Neural progenitor cell (in vitro differentiated cells): ENCODE measurements around the gene TMEM219. TPM values are rescaled to one million over a fixed set of nuclear protein-coding genes. Genes with fewer than 3 reads are reported as not detected.
A peak's percentile ranks its signal among the peaks of the same experiment; 100 is the strongest.

ENCODE experiments used
- DNase-seq: peaks from one replicate; pipeline ENCODE4 v3.0.0-alpha.2; 2016; ENCODE audit warnings: low spot score
- H2AFZ ChIP-seq: fragments of 200-600 bp; sonication (generic); replicated peaks from 2 replicates; pipeline ENCODE4 v1.6.1; 2016; ENCODE audit warnings: antibody characterized with exemption
- H3F3A ChIP-seq: fragments of 200-600 bp; sonication (generic); 2 replicates; pipeline ENCODE4 v1.6.1; 2016; ENCODE audit warnings: antibody characterized with exemption, low read depth
- H3K27ac ChIP-seq: fragments of 200-600 bp; sonication (generic); 2 replicates; pipeline ENCODE4 v1.5.1; 2016; ENCODE audit warnings: mild to moderate bottlenecking
- H3K27me3 ChIP-seq: fragments of 200-600 bp; sonication (generic); 2 replicates; pipeline ENCODE4 v1.6.1; 2016; ENCODE audit warnings: mild to moderate bottlenecking, moderate library complexity
- H3K36me3 ChIP-seq: fragments of 200-600 bp; sonication (generic); 2 replicates; pipeline ENCODE4 v1.5.1; 2016
- H3K4me1 ChIP-seq: fragments of 200-600 bp; sonication (generic); 2 replicates; pipeline ENCODE4 v1.6.1; 2016; ENCODE audit warnings: mixed run types
- H3K4me2 ChIP-seq: fragments of 200-600 bp; sonication (generic); 2 replicates; pipeline ENCODE4 v1.6.1; 2016
- H3K4me3 ChIP-seq: fragments of 200-600 bp; sonication (generic); 2 replicates; pipeline ENCODE4 v1.5.1; 2016
- H3K79me2 ChIP-seq: fragments of 200-600 bp; sonication (generic); 2 replicates; pipeline ENCODE4 v1.6.1; 2016; ENCODE audit warnings: low read depth
- H3K9ac ChIP-seq: fragments of 200-600 bp; sonication (generic); 2 replicates; pipeline ENCODE4 v1.6.1; 2016
- H3K9me3 ChIP-seq: fragments of 200-600 bp; sonication (generic); 2 replicates; pipeline ENCODE4 v1.5.1; 2016; ENCODE audit warnings: low read depth
- H4K20me1 ChIP-seq: fragments of 200-600 bp; sonication (generic); 2 replicates; pipeline ENCODE4 v1.6.1; 2016; ENCODE audit warnings: low read depth
- H3K27ac Mint-ChIP-seq: 3 replicates; pipeline ENCODE4 v1.8.0; 2021; ENCODE audit warnings: mixed read lengths
- H3K27me3 Mint-ChIP-seq: 2 replicates; pipeline ENCODE4 v1.8.0; 2022; ENCODE audit warnings: low read depth, mild to moderate bottlenecking, inconsistent platforms, moderate library complexity, mixed read lengths; ENCODE audit not compliant: insufficient read depth
- H3K36me3 Mint-ChIP-seq: 3 replicates; pipeline ENCODE4 v1.8.0; 2021; ENCODE audit warnings: mixed read lengths
- H3K4me1 Mint-ChIP-seq: 3 replicates; pipeline ENCODE4 v1.8.0; 2021; ENCODE audit warnings: mixed read lengths
- H3K4me3 Mint-ChIP-seq: 3 replicates; pipeline ENCODE4 v1.8.0; 2021; ENCODE audit warnings: mild to moderate bottlenecking, moderate library complexity, mixed read lengths
- H3K9me3 Mint-ChIP-seq: 3 replicates; pipeline ENCODE4 v1.8.0; 2020; ENCODE audit warnings: mixed read lengths
- CTCF ChIP-seq: fragments of 200-600 bp; sonication (generic); IDR thresholded peaks from 2 replicates; pipeline ENCODE4 v1.5.1; 2017; ENCODE audit warnings: antibody characterized with exemption, mild to moderate bottlenecking
- EZH2 ChIP-seq: fragments of 200-600 bp; sonication (generic); IDR thresholded peaks from 2 replicates; pipeline ENCODE4 v1.6.1; 2017; ENCODE audit warnings: antibody characterized with exemption, mild to moderate bottlenecking, moderate library complexity
- EZH2phosphoT487 ChIP-seq: fragments of 200-600 bp; sonication (generic); IDR thresholded peaks from 2 replicates; pipeline ENCODE4 v1.6.1; 2017; ENCODE audit warnings: antibody characterized with exemption
- total RNA-seq: library from RNA; depleted of rRNA; stranded (reverse); fragments of >200 nt; gene quantifications from 2 replicates; pipeline ENCODE4 v1.2.3, GENCODE V29; 2015; ENCODE audit warnings: low replicate concordance

TMEM219 gene
- total RNA-seq, 1 donor from 2014 or later, result 50.7 TPM

- TF ChIP-seq CTCF, result no peak
- no peak for TF ChIP-seq EZH2
- TF ChIP-seq EZH2phosphoT487, result no peak
- no peak overlapping the region for H3K9ac ChIP-seq
- DNase-seq, result no peak
- Mint-ChIP-seq H3K4me1 (peaks cover 3% of the 10 kb centered on the region), H3K27me3 (peaks cover 2% of the 10 kb centered on the region), H3K36me3 (peaks cover 42% of the 10 kb centered on the region), H3K4me3 (no peak overlapping the region), H3K27ac (no peak overlapping the region), H3K9me3 (no peaks in the 10 kb centered on the region)
- H3K27ac ChIP-seq, result no peak overlapping the region
- no peaks in the 10 kb centered on the region for H3K79me2 ChIP-seq
- no peaks in the 10 kb centered on the region for H3K9me3 ChIP-seq
- H3K4me2 ChIP-seq, result no peak overlapping the region
- no peak overlapping the region for H2AFZ ChIP-seq
- no peak overlapping the region for H3K4me3 ChIP-seq
- H3K4me1 ChIP-seq, result no peaks in the 10 kb centered on the region
- no peaks in the 10 kb centered on the region for H3F3A ChIP-seq
- H3K36me3 ChIP-seq, result no peaks in the 10 kb centered on the region
- no peaks in the 10 kb centered on the region for H3K27me3 ChIP-seq
- no peaks in the 10 kb centered on the region for H4K20me1 ChIP-seq
Measured at GRCh38 chr16:29986231-29986630, 24.4 kb downstream of the TMEM219 start.

- no peaks in the 10 kb centered on the region for H3K9me3 ChIP-seq
- no peaks in the 10 kb centered on the region for H4K20me1 ChIP-seq
- no peaks in the 10 kb centered on the region for H3K36me3 ChIP-seq
- TF ChIP-seq EZH2phosphoT487, result no peak
- TF ChIP-seq CTCF, result no peak
- no peak for TF ChIP-seq EZH2
- H3K9me3 Mint-ChIP-seq, result no peaks in the 10 kb centered on the region
- no peaks in the 10 kb centered on the region for H3K4me1 ChIP-seq
- DNase-seq, result no peak
- H3K9ac ChIP-seq, result no peak overlapping the region
- peaks cover 4% of the 10 kb centered on the region for H3K27me3 Mint-ChIP-seq
- H3K27ac ChIP-seq, result no peak overlapping the region
- H3K27ac Mint-ChIP-seq, result no peak overlapping the region
- H3K4me1 Mint-ChIP-seq, result peaks cover 3% of the 10 kb centered on the region
- no peaks in the 10 kb centered on the region for H3K79me2 ChIP-seq
- H3K4me3 Mint-ChIP-seq, result no peak overlapping the region
- no peaks in the 10 kb centered on the region for H3F3A ChIP-seq
- no peak overlapping the region for H3K4me3 ChIP-seq
- no peaks in the 10 kb centered on the region for H3K27me3 ChIP-seq
- peaks cover 39% of the 10 kb centered on the region for H3K36me3 Mint-ChIP-seq
- H3K4me2 ChIP-seq, result no peak overlapping the region
- no peak overlapping the region for H2AFZ ChIP-seq
Measured at GRCh38 chr16:29986931-29987330, 25.1 kb downstream of the TMEM219 start.

- Histone ChIP-seq H3K27me3 (no peaks in the 10 kb centered on the region), H3F3A (no peaks in the 10 kb centered on the region), H3K36me3 (no peaks in the 10 kb centered on the region), H3K9ac (no peak overlapping the region), H3K79me2 (no peaks in the 10 kb centered on the region), H2AFZ (no peak overlapping the region), H3K4me3 (no peak overlapping the region), H3K4me1 (no peaks in the 10 kb centered on the region), H3K27ac (no peak overlapping the region), H4K20me1 (no peaks in the 10 kb centered on the region), H3K4me2 (no peak overlapping the region), H3K9me3 (no peaks in the 10 kb centered on the region)
- H3K27ac Mint-ChIP-seq, result peak overlapping the region; percentile 9
- no peaks in the 10 kb centered on the region for H3K9me3 Mint-ChIP-seq
- DNase-seq, result no peak
- H3K4me3 Mint-ChIP-seq, result no peak overlapping the region
- TF ChIP-seq EZH2 (no peak), CTCF (no peak), EZH2phosphoT487 (no peak)
- peaks cover 4% of the 10 kb centered on the region for H3K27me3 Mint-ChIP-seq
- H3K36me3 Mint-ChIP-seq, result peaks cover 35% of the 10 kb centered on the region
- H3K4me1 Mint-ChIP-seq, result peaks cover 7% of the 10 kb centered on the region
Measured at GRCh38 chr16:29987371-29988085, 25.6 kb downstream of the TMEM219 start.
